ENCODE results near the gene FUT8.

Gene FUT8

DNA sequence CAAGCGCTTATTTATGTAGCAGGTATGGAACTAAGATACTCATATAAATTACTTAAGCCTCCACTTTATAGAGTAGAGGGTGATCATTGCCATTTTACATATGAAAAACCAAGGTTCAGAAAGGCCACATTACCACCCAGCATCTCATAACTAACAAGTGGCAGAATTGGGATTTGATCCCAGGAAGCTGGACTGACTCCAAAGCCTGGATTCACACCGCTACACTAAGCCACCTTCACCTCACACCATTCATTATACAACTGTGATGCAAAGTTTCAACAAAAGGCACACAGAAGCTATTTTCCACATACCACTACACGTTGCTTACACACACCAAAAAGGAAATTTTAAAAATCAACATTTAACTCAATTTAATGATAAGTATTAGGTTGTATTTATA lies 370.6 kb downstream of the FUT8 start:
- DNase-seq, result no peak

- DNase-seq, result no peak
Observed at GRCh38 chr14:65783576-65783975, 371.0 kb downstream of the FUT8 start.

- DNase-seq, result no peak
Observed at GRCh38 chr14:65784574-65784973, 372.0 kb downstream of the FUT8 start.

GRCh38 chr14:65787461-65787860 lies 374.9 kb downstream of the FUT8 start:
- no peak for DNase-seq

DNA sequence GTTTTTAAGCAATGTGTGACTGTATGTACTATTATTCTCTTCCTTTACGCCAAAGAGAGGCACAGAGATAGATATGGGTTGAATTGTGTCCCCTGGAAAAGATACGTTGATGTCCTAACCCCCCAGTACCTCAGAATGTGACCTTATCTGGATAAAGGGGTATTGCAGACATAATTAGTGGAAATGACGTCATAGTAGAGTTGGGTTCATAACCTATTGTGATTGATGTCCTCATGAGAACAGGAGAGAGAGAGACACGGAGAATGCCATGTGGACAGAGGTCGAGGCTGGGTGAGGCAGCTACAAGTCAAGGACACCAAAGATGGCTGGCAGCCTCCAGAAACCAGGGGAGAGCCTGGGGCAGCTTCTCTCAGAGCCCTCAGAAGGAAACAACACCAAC lies 376.3 kb downstream of the FUT8 start:
- no peak for DNase-seq

DNA sequence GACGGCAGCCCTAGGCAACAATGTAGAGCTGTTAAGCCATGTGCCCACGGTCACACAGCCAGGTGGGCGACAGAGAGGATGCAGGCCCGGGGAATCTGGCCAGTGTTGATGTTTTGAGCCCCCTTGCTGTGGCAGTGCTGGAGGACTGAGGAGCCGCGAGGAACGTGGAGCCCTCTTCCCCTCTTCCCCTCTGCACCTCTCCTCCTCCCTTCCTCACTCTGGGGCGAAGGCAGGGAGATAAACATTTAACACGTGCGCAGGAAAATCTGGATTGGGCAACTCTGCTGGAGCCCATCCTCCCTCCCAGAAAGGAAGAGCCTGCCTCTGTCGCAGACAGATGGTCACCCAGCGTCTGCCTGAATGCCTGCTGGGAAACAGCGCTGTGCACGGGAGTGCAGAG lies 376.8 kb downstream of the FUT8 start:
- no peak for DNase-seq

DNA sequence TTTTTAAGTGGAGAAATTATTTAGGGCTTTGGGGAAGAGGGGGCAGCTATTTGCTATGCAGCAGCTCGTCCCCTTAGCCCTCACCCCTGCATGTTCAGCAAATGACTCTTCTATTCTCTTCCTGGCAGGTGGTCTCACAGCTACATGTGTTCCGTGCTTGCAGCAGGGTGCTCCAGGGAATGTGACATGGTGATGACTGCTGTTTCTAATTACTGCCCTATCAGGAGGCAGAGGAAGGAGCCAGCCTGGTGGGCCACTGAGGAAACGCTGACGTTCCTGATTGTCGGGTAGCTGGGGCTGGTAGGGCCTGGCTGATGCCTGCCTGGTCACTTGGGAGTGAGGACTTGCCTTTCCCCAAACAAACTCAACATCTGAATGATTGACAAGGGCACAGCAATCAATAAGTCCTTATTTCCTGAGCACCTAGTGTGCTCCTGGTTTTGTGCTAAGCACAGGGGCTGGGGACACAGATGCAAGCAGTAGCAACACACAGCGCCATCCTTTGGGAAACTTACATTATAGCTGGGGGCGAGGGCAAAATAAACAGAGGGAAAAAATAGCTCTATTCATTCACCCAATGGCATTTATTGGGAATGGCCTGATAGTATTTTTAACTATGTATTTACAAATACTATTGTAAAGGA lies 377.8 kb downstream of the FUT8 start:
- DNase-seq, result no peak

DNA sequence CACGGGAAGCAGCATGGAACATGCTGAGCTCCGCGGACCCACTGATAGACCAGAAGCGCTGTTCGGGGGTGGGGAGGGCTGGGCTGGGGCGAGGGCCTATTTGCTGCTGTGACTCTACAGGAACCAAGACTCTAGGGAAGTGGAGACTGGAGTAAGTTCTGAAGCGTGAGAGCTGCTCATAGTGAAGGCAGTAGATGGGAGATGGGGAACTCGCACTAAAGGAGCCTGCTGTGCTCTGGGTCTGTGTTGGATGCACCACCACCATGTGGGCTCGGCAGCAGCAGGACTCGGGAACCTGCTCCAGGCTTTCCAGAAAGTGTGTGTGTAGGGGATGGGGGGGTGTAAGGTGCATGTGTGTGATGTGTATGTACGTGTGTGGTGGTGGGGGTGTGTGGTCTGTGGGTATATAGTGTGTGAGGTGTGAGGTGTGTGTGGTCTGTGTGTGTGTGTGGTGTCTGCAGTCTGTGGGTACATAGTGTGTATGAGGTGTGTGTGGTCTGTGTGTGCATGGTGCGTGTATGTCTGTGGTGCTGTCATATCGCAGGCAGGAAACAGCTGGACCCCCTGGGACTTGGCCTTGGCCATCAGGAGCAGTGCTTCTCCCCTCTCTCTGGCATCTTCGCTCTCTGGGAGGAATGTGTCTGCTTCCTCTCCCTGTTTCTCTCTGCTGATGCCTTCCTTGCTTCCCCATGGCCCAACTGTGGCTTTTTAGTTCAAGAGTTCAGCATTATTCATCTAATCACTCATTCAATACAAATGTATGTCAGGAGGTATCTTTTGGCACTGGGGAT lies 378.9 kb downstream of the FUT8 start:
- peak in 1 of 2 experiments; percentile 31 for DNase-seq

- no peak for DNase-seq
Observed at GRCh38 chr14:65792208-65792905, 379.8 kb downstream of the FUT8 start.

Measured in activated T-cell treated with anti-CD3 and anti-CD28 coated beads, Interleukin-2, amount 50 U/mL, for 48 hours (primary cell).